Astrocyte of the spinal cord (primary cell): ENCODE data around the gene MRPL34.
A peak's percentile ranks its signal among the peaks of the same experiment; 100 is the strongest.

Experiments used
- DNase-seq: peaks from one replicate; pipeline ENCODE4 v3.0.0; 2011; ENCODE audit warnings: low read depth, low spot score
- H3K4me3 ChIP-seq: 2 replicates; pipeline ENCODE4 v1.5.1; 2011; ENCODE audit warnings: low read depth, mild to moderate bottlenecking, low read length, moderate library complexity
- CTCF ChIP-seq: IDR thresholded peaks from 2 replicates; pipeline ENCODE4 v1.5.1; 2012; ENCODE audit warnings: low read depth, mild to moderate bottlenecking, low read length, inconsistent platforms
- in situ Hi-C: cut with HindIII; loops from 2 replicates; pipeline ENCODE4 v1.10.0; 2017; ENCODE audit warnings: low sequenced_read_pairs

MRPL34 gene

GRCh38 chr19:17305517-17306284, at the start of gene MRPL34:
Gene MRPL34, plus strand, starts transcription at chr19:17305872. Its CDS starts 21 bp downstream, at chr19:17305893.
- peak within 1 kb of the TSS; percentile 63 for H3K4me3 ChIP-seq
- TF ChIP-seq CTCF, result peak; percentile 78
- in situ Hi-C loops, result no loop called here
- peak; percentile 99 for DNase-seq

DNA sequence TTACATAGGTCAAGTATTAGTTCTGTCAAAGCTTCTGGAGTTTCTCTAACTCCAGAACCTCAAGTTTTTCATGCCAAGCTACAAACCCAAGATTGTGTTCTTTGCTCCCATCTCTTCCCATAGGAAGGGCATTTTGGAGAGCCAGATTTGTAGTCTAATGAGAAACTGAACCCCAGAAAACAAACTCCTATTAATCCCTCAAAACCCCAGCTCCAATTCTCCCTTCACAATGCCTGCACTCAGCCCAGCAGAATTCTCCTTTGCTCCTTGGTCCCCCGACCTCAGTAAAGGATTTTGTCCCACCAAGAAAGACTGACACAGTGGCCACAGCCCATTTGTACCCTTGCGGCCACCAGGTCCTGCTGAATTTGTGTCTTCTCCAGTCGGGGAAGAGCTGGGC, 49.5 kb upstream of the MRPL34 start:
- in situ Hi-C loops, result no loop called here
- no peak for DNase-seq
- H3K4me3 ChIP-seq, result no peak overlapping the region
- TF ChIP-seq CTCF, result no peak

DNA sequence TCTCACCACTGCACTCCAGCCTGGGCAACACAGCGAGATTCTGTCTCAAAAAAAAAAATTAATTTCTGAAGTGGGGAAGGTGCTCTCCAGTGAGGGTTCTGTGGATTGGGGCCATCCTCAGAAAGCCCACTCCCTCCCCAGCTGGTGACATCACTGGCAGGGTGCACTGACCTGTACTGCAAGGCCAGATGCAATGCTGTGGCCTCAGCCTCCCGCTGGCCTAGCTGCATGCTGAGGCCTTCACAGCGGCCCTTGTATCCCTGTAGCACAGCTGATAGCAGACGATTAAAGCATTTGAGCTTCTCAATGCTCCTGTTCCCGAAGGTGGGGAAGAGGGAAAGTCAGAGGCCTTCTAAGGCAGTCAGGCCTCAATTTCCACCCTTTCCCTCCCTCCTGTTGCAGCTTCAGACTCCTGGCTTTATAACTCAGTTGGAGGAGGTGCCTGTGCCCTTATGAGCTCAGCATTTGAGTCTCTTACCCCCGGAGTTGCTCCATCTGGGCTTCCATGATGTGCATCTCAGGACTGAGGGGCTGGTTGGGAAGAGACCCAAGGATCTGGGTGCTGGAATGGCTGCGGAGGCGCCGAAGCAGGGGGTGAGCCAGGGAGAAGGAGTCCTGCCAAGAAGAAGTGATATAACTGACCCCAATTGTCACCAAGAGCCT, 46.4 kb upstream of the MRPL34 start:
- TF ChIP-seq CTCF, result no peak
- DNase-seq, result peak; percentile 30
- H3K4me3 ChIP-seq, result no peak overlapping the region
- in situ Hi-C loops, result no loop called here

DNA sequence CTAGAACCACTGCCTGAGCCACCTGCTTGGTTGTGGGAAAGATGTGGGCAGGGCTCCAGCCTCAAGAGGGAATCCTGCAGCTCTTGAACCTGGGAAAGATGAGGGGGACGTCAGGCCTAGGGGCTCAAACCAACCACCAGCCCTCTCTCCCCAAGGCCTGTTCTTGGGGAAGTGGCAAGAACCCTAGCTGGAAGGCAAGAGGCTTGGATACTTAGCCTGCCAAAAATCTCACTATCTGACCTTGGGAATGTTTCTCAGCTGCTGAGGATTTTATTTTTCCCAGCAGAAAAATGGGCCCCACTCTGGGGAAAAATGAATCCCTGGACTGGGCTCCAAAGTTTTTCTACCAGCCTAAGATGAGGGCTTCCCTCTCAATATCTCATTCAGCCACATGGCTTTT, 45.7 kb upstream of the MRPL34 start:
- no peak overlapping the region for H3K4me3 ChIP-seq
- no peak for DNase-seq
- in situ Hi-C loops, result no loop called here
- no peak for TF ChIP-seq CTCF

- in situ Hi-C loops, result no loop called here
- no peak overlapping the region for H3K4me3 ChIP-seq
- peak; percentile 86 for TF ChIP-seq CTCF
- DNase-seq, result peak; percentile 62
Measured at GRCh38 chr19:17260842-17261325, 44.8 kb upstream of the MRPL34 start.

GRCh38 chr19:17262557-17262956, 43.1 kb upstream of the MRPL34 start:
- no peak for DNase-seq
- TF ChIP-seq CTCF, result no peak
- in situ Hi-C loops, result no loop called here
- no peak overlapping the region for H3K4me3 ChIP-seq
